ENCODE measurements around the gene SELP.

- no peak for TF ChIP-seq CTCF (IDR thresholded peaks at IDR 0.05)
- no peak for TF ChIP-seq SIN3A (IDR thresholded peaks at IDR 0.05; ENCODE audit: borderline replicate concordance, insufficient read depth, low read depth, low read length)
- no peak for TF ChIP-seq POLR2AphosphoS5 (IDR thresholded peaks at IDR 0.05; ENCODE audit: low read depth, low read length)
Observed at GRCh38 chr1:169574336-169574735, 55.6 kb downstream of the SELP start.

All from Panc1 (cell line).